Smooth muscle cell (in vitro differentiated cells): ENCODE measurements around the gene TOB1. TPM values are rescaled to one million over a fixed set of nuclear protein-coding genes. Genes with fewer than 3 reads are reported as not detected.

Experiments
- DNase-seq: peaks from one replicate; lab custom pipeline; 2025; ENCODE audit not compliant: unreplicated experiment; lab: John Stamatoyannopoulos, UW
- H2AFZ ChIP-seq: fragments of 200-600 bp; sonication (generic); 2 replicates; pipeline ENCODE4 v1.6.0; 2016; ENCODE audit warnings: antibody characterized with exemption, low read depth, mild to moderate bottlenecking
- H3F3A ChIP-seq: fragments of 200-600 bp; sonication (generic); 2 replicates; pipeline ENCODE4 v1.6.0; 2017; ENCODE audit warnings: antibody characterized with exemption, low read depth
- H3K27ac ChIP-seq: fragments of 200-600 bp; sonication (generic); 2 replicates; pipeline ENCODE4 v1.5.1; 2016; ENCODE audit warnings: low read depth, mild to moderate bottlenecking
- H3K27me3 ChIP-seq: fragments of 200-600 bp; sonication (generic); 2 replicates; pipeline ENCODE4 v1.6.1; 2016; ENCODE audit warnings: low read depth, mild to moderate bottlenecking
- H3K36me3 ChIP-seq: fragments of 200-600 bp; sonication (generic); 2 replicates; pipeline ENCODE4 v1.5.1; 2016; ENCODE audit warnings: low read depth
- H3K4me1 ChIP-seq: fragments of 200-600 bp; sonication (generic); 2 replicates; pipeline ENCODE4 v1.5.1; 2016; ENCODE audit warnings: low read depth
- H3K4me2 ChIP-seq: fragments of 200-600 bp; sonication (generic); 2 replicates; pipeline ENCODE4 v1.6.0; 2016; ENCODE audit warnings: mild to moderate bottlenecking
- H3K4me3 ChIP-seq: fragments of 200-600 bp; sonication (generic); 2 replicates; pipeline ENCODE4 v1.5.1; 2016; ENCODE audit warnings: mild to moderate bottlenecking
- H3K79me2 ChIP-seq: fragments of 200-600 bp; sonication (generic); 2 replicates; pipeline ENCODE4 v1.6.0; 2016; ENCODE audit warnings: low read depth, mild to moderate bottlenecking
- H3K9ac ChIP-seq: fragments of 200-600 bp; sonication (generic); 2 replicates; pipeline ENCODE4 v1.6.0; 2016; ENCODE audit warnings: low read depth
- H3K9me3 ChIP-seq: fragments of 200-600 bp; sonication (generic); replicated peaks from 2 replicates; pipeline ENCODE4 v1.5.1; 2016; ENCODE audit warnings: low read depth
- H4K20me1 ChIP-seq: fragments of 200-600 bp; sonication (generic); 2 replicates; pipeline ENCODE4 v1.6.0; 2016; ENCODE audit warnings: low read depth
- WGBS: methylation state at CpG from one replicate; pipeline ENCODE4 v1.1.7; 2016; ENCODE audit warnings: low lambda C conversion rate; 5-methylcytosine and 5-hydroxymethylcytosine counted together
- polyA plus RNA-seq: library from polyadenylated mRNA; unstranded; fragments of >200 nt; fragmentation: Nextera tagmentation; extraction: Ambion mirVana; gene quantifications from 2 replicates; pipeline ENCODE4 v1.2.1, GENCODE V29; 2016
- total RNA-seq: library from RNA; depleted of rRNA; stranded (reverse); fragments of >200 nt; gene quantifications from 2 replicates; pipeline ENCODE4 v1.2.3, GENCODE V29; 2014
- TF ChIP-seq, protein P1 (sequence below): fragments of 200-600 bp; sonication (generic); IDR thresholded peaks from 2 replicates; pipeline ENCODE4 v1.5.1; 2017; ENCODE audit warnings: borderline replicate concordance, mild to moderate bottlenecking, antibody characterized with exemption; ENCODE audit not compliant: insufficient read depth, poor library complexity, severe bottlenecking

The TOB1 gene
- total and polyA plus RNA-seq, 2 experiments from 2014 or later, result 29.3 to 39.8 TPM

DNA sequence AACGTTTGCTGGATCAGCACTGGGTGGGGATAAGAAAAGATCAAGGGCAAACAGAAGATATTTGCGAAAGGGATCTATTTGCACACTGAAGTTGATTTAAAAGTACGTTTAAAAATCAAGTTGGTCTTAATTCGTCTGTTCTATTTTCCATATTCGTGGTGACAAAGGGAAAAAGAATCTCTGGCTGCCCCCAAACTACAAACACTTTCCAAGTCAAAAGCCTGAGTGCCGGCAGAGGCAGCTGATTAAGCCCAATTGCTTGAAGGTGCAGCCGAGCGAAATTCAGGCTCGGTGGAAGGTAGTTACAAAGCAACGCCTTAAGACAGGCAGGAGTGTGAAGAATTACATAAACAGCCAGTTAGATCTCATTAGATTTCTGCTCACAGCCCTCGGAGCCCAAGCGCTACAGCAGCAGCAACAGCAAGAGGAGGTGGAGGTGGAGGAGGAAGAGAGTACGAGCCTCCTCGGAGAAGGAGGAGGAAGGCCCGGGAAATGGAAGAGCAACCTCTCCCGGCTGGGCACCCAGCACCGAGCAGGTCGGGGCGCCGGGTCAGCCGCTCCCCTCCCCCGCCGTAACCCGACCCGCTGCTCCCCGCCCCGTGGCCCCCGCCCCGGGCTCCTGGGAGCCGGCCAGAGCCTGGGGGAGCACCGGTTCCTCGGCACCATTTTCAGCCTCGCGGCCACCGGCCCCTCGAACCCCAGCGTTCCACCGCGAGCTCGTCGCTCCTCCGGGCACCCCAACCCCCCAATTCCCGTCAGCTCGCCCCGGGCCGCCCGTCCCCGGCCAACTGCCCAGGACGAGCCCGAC lies 890 bp downstream of the TOB1 start:
- H3K4me1 ChIP-seq, result peaks cover 24% of the 10 kb centered on the region
- TF ChIP-seq, protein P1, sequence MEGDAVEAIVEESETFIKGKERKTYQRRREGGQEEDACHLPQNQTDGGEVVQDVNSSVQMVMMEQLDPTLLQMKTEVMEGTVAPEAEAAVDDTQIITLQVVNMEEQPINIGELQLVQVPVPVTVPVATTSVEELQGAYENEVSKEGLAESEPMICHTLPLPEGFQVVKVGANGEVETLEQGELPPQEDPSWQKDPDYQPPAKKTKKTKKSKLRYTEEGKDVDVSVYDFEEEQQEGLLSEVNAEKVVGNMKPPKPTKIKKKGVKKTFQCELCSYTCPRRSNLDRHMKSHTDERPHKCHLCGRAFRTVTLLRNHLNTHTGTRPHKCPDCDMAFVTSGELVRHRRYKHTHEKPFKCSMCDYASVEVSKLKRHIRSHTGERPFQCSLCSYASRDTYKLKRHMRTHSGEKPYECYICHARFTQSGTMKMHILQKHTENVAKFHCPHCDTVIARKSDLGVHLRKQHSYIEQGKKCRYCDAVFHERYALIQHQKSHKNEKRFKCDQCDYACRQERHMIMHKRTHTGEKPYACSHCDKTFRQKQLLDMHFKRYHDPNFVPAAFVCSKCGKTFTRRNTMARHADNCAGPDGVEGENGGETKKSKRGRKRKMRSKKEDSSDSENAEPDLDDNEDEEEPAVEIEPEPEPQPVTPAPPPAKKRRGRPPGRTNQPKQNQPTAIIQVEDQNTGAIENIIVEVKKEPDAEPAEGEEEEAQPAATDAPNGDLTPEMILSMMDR, result no peak
- H3K4me2 ChIP-seq, result peak overlapping the region; percentile 98
- H3K4me3 ChIP-seq, result peak overlapping the region; percentile 98
- no peaks in the 10 kb centered on the region for H3K36me3 ChIP-seq
- no peak overlapping the region for H2AFZ ChIP-seq
- no peaks in the 10 kb centered on the region for H3K9me3 ChIP-seq
- 2% methylated on average over 24 of the region's 50 CpGs for WGBS
- DNase-seq, result no peak
- peaks cover 11% of the 10 kb centered on the region for H3F3A ChIP-seq
- no peaks in the 10 kb centered on the region for H3K27me3 ChIP-seq
- peaks cover 41% of the 10 kb centered on the region for H3K79me2 ChIP-seq
- H3K9ac ChIP-seq, result peak overlapping the region; percentile 94
- H4K20me1 ChIP-seq, result peaks cover 44% of the 10 kb centered on the region
- peak overlapping the region; percentile 73 for H3K27ac ChIP-seq

DNA sequence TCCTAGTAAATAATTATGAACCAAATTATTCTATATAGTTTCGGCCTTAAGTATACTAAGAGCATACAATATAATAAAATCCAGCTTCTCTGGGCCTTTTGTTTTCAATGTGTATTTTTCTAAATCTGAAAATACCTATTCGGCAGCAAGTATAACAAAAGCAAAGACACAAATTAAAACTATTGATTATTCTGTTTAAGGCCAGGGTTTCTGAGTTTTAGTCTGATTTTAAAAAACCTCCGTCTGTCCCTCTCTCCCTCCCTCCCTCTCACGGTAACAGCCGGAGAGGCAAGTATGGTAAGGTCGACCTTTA lies 1.5 kb downstream of the TOB1 start:
- Histone ChIP-seq H3K4me3 (peak overlapping the region; percentile 98), H3K4me1 (peaks cover 24% of the 10 kb centered on the region), H3K9ac (peak overlapping the region; percentile 94), H3K36me3 (no peaks in the 10 kb centered on the region), H3K4me2 (peak overlapping the region; percentile 98), H3K9me3 (no peaks in the 10 kb centered on the region), H3K79me2 (peaks cover 41% of the 10 kb centered on the region), H3K27me3 (no peaks in the 10 kb centered on the region), H2AFZ (no peak overlapping the region), H3F3A (peaks cover 11% of the 10 kb centered on the region), H3K27ac (peak overlapping the region; percentile 73), H4K20me1 (peaks cover 44% of the 10 kb centered on the region)
- WGBS, result 17% methylated on average over 6 of the region's 6 CpGs
- DNase-seq, result no peak
- TF ChIP-seq, protein P1, result no peak

DNA sequence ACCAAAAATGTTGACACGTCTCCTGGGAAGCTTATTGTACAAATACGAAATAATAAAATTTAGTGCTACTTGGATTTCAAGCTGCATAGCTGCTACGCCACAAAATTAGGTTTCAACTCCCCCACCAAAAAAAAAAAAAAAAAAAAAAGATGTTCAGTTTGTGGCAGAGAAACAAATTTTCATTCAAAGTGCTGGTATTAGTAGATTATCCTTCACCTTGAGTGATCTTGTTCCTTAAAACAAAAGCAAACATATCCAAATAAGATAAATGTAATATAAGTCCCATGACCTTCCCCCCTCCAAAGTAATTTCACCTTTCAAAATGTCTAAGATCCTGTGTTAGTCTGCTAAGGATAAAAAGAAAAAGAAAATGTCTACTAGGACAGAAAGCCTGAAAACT lies 2.2 kb downstream of the TOB1 start:
- Histone ChIP-seq H3K4me2 (peak overlapping the region; percentile 98), H3K4me3 (peak overlapping the region; percentile 98), H3F3A (peaks cover 11% of the 10 kb centered on the region), H4K20me1 (peaks cover 44% of the 10 kb centered on the region), H2AFZ (no peak overlapping the region), H3K9me3 (no peaks in the 10 kb centered on the region), H3K79me2 (peaks cover 41% of the 10 kb centered on the region), H3K36me3 (no peaks in the 10 kb centered on the region), H3K27ac (no peak overlapping the region), H3K4me1 (peaks cover 24% of the 10 kb centered on the region), H3K27me3 (no peaks in the 10 kb centered on the region), H3K9ac (peak overlapping the region; percentile 94)
- DNase-seq, result no peak
- TF ChIP-seq, protein P1, result no peak
- 94% methylated on average over 3 of the region's 3 CpGs for WGBS
